Pancreas (tissue), 10 donors: ENCODE measurements around the gene SMIM41. TPM values are rescaled to one million over a fixed set of nuclear protein-coding genes. Genes with fewer than 3 reads are reported as not detected.
A peak's percentile ranks its signal among the peaks of the same experiment; 100 is the strongest.

Source experiments
- ATAC-seq, 4 donors: fragments of 200-7000 bp; cut with Tn5 transposase; one replicate each; pipeline versions ENCODE4 v1.8.0 to v1.9.1; 2020; ENCODE audit warnings: mild to moderate bottlenecking in 4 of 4, moderate library complexity in 4 of 4
- DNase-seq, 6 donors: peaks; one replicate each; pipeline ENCODE4 v3.0.0-alpha.2; 2020
- FAIRE-seq: peaks from 2 replicates; lab custom pipeline; 2012; peaks lifted over from hg19 to GRCh38; lab: Jason Lieb, UNC
- H3K27ac ChIP-seq, 4 donors: fragments of 200-600 bp; sonication (generic); 1 replicate in 3 of 4; 2 replicates in 1 of 4; pipeline versions ENCODE4 v1.5.0 to v1.8.0; 2020
- H3K27me3 ChIP-seq, 4 donors: fragments of 200-600 bp; one replicate each; pipeline ENCODE4 v1.8.0; 2021
- H3K36me3 ChIP-seq, 3 donors: fragments of 200-600 bp; sonication (generic) in 1 of 3; one replicate each; pipeline versions ENCODE4 v1.5.0 to v1.8.0; 2020 to 2021
- H3K4me1 ChIP-seq, 3 donors: fragments of 200-600 bp; one replicate each; pipeline ENCODE4 v1.8.0; 2021
- H3K4me3 ChIP-seq, 4 donors: fragments of 200-600 bp; sonication (generic) in 2 of 4; one replicate each; pipeline versions ENCODE4 v1.5.0 to v1.8.0; 2020 to 2021
- H3K9me3 ChIP-seq, 4 donors: fragments of 200-600 bp; one replicate each; pipeline ENCODE4 v1.8.0; 2021
- CTCF ChIP-seq, 4 donors: fragments of 200-600 bp; sonication (generic) in 3 of 4; IDR thresholded peaks; one replicate each; pipeline versions ENCODE4 v1.5.0 to v1.8.0; 2021; ENCODE audit warnings: antibody characterized with exemption in 4 of 4
- WGBS, 2 donors: extraction: QIAGEN DNeasy Blood & Tissue Kit; methylation state at CpG; one replicate each; pipeline ENCODE4 v1.1.7; 2013; 5-methylcytosine and 5-hydroxymethylcytosine counted together
- intact Hi-C, 3 donors: fragments of 100-400 bp; cut with DNase I; formaldehyde crosslinking; loops; one replicate each; pipeline versions ENCODE4 v1.11.1 to v1.14.2; 2022
- polyA plus RNA-seq, 2 donors: library from polyadenylated mRNA; stranded (reverse); fragments of 200-250 nt; gene quantifications; one replicate each; pipeline ENCODE4 v1.2.3, GENCODE V29; 2013
- total RNA-seq, 6 donors: library from RNA; stranded (reverse); fragmentation: NEBNext Ultra II Directional in 4 of 6; extraction: Animal tissue kit (Norgen Biotek cat#: 25700) in 4 of 6; gene quantifications; one replicate each; pipeline versions ENCODE4 v1.2.1 to v1.2.4, GENCODE V29; 2021 to 2023
- donor health status: healthy with polysubstance abuse.
- donor health status: DM: no; HTN: no; CAD: no; lungs with moderate emphysema.
- donor health status: DM: no; HTN: no; CAD: no.
- donor health status: control.
- donor health status: control.
- donor health status: Bipolar disorder and iron deficiency.
- donor health status: DM: yes; HTN: yes; CAD: no.
- donor health status: DM: no; HTN: no; CAD: no.
- donor health status: DM: no; HTN: no; CAD: no.
- donor health status: DM: yes; HTN: yes; CAD: no.

Gene SMIM41
- total and polyA plus RNA-seq, 8 donors = 0.09 to 0.20 (median 0.19) TPM; not detected in 5

GRCh38 chr12:52137746-52138145 is 58.2 kb downstream of the SMIM41 start:
- Histone ChIP-seq H3K27me3 (no peaks in the 10 kb centered on the region), H3K36me3 (no peaks in the 10 kb centered on the region), H3K9me3 (no peaks in the 10 kb centered on the region), H3K4me1 (no peaks in the 10 kb centered on the region), H3K27ac (no peak overlapping the region), H3K4me3 (no peak overlapping the region)
- DNase-seq (peak in 1 of 6 donors; percentile 31), ATAC-seq (no peak), FAIRE-seq (no peak)
- intact Hi-C loops = no loop called here
- WGBS, 2 donors = 72 to 73% methylated on average over 5 of the region's 5 CpGs
- no peak for TF ChIP-seq CTCF (IDR thresholded peaks at IDR 0.05)

- intact Hi-C loops = no loop called here
Measured at GRCh38 chr12:52139147-52139546, 59.6 kb downstream of the SMIM41 start.

GRCh38 chr12:52139579-52140062 is 60.1 kb downstream of the SMIM41 start:
- whole genome bisulfite sequencing, 2 donors = 8% methylated on average over 5 of the region's 5 CpGs
- Histone ChIP-seq H3K36me3 (no peaks in the 10 kb centered on the region), H3K27me3 (no peaks in the 10 kb centered on the region), H3K4me1 (no peaks in the 10 kb centered on the region), H3K27ac (no peak overlapping the region), H3K9me3 (no peaks in the 10 kb centered on the region), H3K4me3 (no peak overlapping the region)
- intact Hi-C loops = loop anchor here in 1 of 3 donors (10.0 kb wide), 1 partner anchor 845 kb away; no protein-coding TSS in a partner anchor
- peak in 3 of 6 donors; percentile 38 to 72 (median 71) for DNase-seq
- peak; percentile 78 to 95 (median 87) for ATAC-seq
- peak; percentile 47 to 77 (median 66) for TF ChIP-seq CTCF (IDR thresholded peaks at IDR 0.05)
- FAIRE-seq = no peak

More at GRCh38 chr12:52139147-52139546, 59.6 kb downstream of the SMIM41 start:
- 68 to 69% methylated on average over 13 of the region's 13 CpGs for WGBS, 2 donors
- no peaks in the 10 kb centered on the region for H3K36me3 ChIP-seq
- H3K27ac ChIP-seq = no peak overlapping the region
- no peak for TF ChIP-seq CTCF (IDR thresholded peaks at IDR 0.05)
- FAIRE-seq (no peak), ATAC-seq (no peak), DNase-seq (no peak)
- no peaks in the 10 kb centered on the region for H3K4me1 ChIP-seq
- no peaks in the 10 kb centered on the region for H3K9me3 ChIP-seq
- no peak overlapping the region for H3K4me3 ChIP-seq
- H3K27me3 ChIP-seq = no peaks in the 10 kb centered on the region

GRCh38 chr12:52141306-52141705 is 61.8 kb downstream of the SMIM41 start:
- DNase-seq (no peak), FAIRE-seq (no peak), ATAC-seq (no peak)
- intact Hi-C loops = loop anchor here in 1 of 3 donors (10.0 kb wide), 1 partner anchor 843 kb away; no protein-coding TSS in a partner anchor
- H3K27me3 ChIP-seq = no peaks in the 10 kb centered on the region
- no peaks in the 10 kb centered on the region for H3K36me3 ChIP-seq
- WGBS, 2 donors = 86 to 90% methylated on average over 4 of the region's 4 CpGs
- no peaks in the 10 kb centered on the region for H3K4me1 ChIP-seq
- no peak overlapping the region for H3K4me3 ChIP-seq
- TF ChIP-seq CTCF (IDR thresholded peaks at IDR 0.05) = no peak
- no peaks in the 10 kb centered on the region for H3K9me3 ChIP-seq
- H3K27ac ChIP-seq = no peak overlapping the region

- Histone ChIP-seq H3K27me3 (no peaks in the 10 kb centered on the region), H3K9me3 (no peaks in the 10 kb centered on the region), H3K4me1 (no peaks in the 10 kb centered on the region), H3K36me3 (no peaks in the 10 kb centered on the region), H3K4me3 (no peak overlapping the region), H3K27ac (no peak overlapping the region)
- no peak for FAIRE-seq
- no peak for ATAC-seq
- intact Hi-C loops = loop anchor here in 1 of 3 donors (10.0 kb wide), 1 partner anchor 843 kb away; no protein-coding TSS in a partner anchor
- WGBS, 2 donors = 71 to 81% methylated on average over 8 of the region's 8 CpGs
- peak in 1 of 6 donors; percentile 8 for DNase-seq
- no peak for TF ChIP-seq CTCF (IDR thresholded peaks at IDR 0.05)
Measured at GRCh38 chr12:52141875-52142274, 62.4 kb downstream of the SMIM41 start.
